AG10803 (cell line): ENCODE results near the gene DUSP23.
A peak's percentile ranks its signal among the peaks of the same experiment; 100 is the strongest.

Source experiments
- DNase-seq: peaks from one replicate; pipeline ENCODE4 v3.0.0; 2010; ENCODE audit warnings: low read depth
- H3K4me3 ChIP-seq: 2 replicates; pipeline ENCODE4 v1.5.1; 2011; ENCODE audit warnings: mild to moderate bottlenecking, low read length, control low read depth
- CTCF ChIP-seq: conservative IDR thresholded peaks from 2 replicates; pipeline ENCODE4 v1.5.1; 2011; ENCODE audit warnings: mild to moderate bottlenecking, low read length, control low read depth, inconsistent platforms

DUSP23 gene

GRCh38 chr1:159780583-159781582 is at the start of gene DUSP23:
TSS of gene DUSP23 (plus strand) at chr1:159780962. CDS start at chr1:159781101, 139 bp downstream.
- H3K4me3 ChIP-seq, result peak within 1 kb of the TSS; percentile 74
- peak; percentile 98 for DNase-seq
- peak; percentile 92 for TF ChIP-seq CTCF

GRCh38 chr1:159737238-159737916 is 43.4 kb upstream of the DUSP23 start:
- no peak for TF ChIP-seq CTCF
- no peak overlapping the region for H3K4me3 ChIP-seq
- no peak for DNase-seq

GRCh38 chr1:159743651-159744410 is 36.9 kb upstream of the DUSP23 start:
- no peak overlapping the region for H3K4me3 ChIP-seq
- no peak for TF ChIP-seq CTCF
- DNase-seq, result no peak

GRCh38 chr1:159746666-159747065 is 34.1 kb upstream of the DUSP23 start:
- H3K4me3 ChIP-seq, result no peak overlapping the region
- DNase-seq, result peak; percentile 34
- TF ChIP-seq CTCF, result no peak

DNA sequence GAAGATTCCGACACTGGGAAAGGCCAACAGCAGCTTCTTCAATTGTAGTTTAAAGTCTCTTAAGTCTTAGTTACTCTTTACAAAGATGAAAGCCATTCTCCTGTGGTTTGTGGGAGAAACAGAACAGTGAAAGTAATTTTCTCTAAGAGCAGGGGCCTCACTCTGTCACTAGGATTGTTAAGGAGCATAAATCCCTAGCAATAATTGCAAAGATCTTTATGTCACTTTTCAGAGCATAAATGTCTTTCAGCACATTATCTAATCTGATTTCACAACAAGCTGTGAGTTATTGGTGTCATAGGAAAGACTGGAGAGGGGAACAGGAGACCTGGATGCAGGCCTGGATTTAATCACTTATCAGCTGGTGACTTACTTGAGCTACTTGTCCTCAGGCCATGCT is 32.4 kb upstream of the DUSP23 start:
- TF ChIP-seq CTCF, result no peak
- H3K4me3 ChIP-seq, result no peak overlapping the region
- DNase-seq, result no peak

DNA sequence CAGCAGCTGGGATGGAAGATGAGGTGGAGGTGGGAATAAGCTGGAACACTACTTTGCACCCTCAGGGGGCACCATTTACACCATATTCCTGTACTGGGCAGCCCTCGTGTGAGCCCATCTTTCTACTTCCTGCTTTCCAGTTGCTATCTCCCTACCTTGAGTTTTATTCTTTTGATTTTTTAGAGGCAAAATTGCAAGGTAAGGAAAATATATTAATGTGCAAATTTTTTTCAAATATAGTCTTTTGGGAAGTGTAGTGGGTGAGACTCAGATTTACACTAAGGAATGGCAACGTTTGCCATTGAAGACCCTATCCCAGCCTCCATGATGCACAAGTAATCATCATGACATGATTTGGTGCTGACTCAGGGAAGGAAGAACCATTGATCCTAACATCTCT is 31.1 kb upstream of the DUSP23 start:
- no peak for TF ChIP-seq CTCF
- no peak overlapping the region for H3K4me3 ChIP-seq
- no peak for DNase-seq
